ENCODE data around the gene TAF5L.
A peak's percentile ranks its signal among the peaks of the same experiment; 100 is the strongest.
"Not testable (repeated sequence)": the region's sequence is repeated elsewhere in the genome, so short reads cannot be mapped to it uniquely, and the experiment has no call there.

Gene TAF5L

DNA sequence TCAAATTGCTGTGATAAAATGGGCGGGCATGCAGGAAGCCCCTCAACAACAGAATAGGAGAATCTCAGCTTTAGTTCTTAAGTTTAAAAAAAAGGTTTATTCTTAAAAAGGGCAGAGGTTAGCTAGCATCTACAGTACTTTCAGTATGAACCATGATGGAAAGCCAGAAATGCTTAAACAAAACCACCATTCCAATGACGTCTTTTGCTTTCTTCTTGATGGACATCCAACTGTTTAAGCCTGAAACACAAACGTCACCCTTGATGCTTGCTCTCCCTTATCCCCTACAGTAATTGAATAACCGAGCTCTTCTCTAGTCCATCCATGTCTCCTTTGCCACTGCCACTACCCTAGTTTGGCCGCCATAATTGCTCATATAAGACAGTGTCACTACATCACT, 25.7 kb downstream of the TAF5L start:
- DNase-seq = no peak

DNA sequence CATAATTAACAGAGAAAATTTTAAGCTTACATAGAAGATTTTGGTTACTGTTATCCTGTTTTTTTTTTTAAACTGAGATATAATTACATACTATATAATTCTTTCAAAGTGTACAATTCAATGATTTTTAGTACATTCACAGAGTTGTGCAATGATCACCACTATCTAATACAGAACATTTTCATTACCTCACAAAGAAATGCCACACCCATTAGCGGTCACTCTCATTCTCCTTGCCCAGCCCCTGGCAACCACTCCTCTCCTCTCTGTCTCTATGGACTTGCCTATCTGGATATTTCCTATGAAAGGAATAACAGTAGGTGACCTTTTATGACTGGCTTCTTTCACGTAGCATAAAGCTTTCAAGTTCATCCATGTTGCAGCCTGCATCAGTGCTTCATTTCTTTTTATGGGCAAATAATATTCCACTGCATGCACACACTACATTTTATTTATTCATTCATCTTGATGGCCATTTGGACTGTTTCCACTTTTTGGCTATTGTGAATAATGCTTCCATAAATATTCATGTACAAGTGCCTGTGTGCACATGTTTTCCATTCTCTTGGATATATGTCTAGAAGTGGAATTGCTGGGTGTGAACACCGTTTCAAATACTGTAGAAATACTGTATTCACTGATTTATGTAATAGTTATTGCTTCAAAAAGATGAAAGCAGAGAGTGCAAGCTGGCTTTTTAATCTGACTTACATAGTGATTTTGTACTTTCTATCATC, 26.5 kb downstream of the TAF5L start:
- DNase-seq = no peak

DNA sequence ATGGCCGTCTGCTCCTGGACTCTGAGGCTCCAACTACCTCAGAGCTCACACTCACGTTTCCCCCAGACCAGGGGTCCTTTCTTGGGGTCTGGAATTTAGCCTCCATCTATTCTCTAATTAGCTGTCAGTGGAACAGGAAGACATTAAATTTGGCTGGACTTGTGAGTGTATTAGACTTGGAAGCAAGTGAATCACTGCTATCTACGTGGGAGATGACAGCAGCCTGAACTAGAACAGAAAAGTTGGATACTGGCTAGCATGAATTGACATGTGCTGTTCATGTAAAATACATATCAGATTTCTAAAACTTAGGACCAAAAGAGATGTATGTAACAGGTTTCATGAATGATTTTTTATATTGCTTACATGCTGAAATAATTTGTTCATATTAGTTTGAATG, 28.0 kb downstream of the TAF5L start:
- DNase-seq = peak; percentile 16

DNA sequence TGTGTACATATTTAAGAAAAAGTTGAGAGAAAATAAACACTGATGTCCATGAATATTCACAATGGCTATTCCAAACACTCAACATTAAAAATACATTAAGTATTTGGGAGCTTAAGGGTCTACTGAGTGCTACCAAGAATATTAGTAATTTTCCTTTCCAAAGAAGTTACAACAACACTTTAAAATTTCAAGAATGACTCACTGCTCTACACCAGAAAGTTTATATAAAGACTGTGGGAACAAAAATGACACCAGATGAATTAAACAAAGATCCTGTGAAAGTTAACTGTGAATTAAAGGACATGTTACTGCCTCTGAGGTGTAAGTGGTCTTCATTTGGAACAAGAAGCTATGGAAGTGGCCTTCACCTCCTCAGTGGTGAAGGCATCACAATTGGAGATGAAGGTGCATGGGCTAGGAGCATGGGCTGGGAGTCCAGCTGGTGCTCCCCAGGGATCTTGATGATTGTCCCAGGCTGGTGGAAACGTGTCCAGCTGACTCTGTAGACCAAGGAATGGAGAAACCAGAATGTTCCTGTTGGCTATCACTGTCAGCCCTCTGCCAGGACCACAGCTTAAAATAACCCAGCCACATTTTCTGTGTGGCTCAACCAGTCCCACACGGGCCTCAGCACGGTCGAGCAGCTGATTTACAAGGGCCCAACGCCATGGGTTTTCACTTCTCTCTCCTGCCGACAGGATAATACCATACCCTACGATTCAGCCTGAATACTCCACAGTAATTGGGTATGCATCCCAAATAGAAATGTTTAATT, 28.8 kb downstream of the TAF5L start:
- peak; percentile 64 for DNase-seq

DNA sequence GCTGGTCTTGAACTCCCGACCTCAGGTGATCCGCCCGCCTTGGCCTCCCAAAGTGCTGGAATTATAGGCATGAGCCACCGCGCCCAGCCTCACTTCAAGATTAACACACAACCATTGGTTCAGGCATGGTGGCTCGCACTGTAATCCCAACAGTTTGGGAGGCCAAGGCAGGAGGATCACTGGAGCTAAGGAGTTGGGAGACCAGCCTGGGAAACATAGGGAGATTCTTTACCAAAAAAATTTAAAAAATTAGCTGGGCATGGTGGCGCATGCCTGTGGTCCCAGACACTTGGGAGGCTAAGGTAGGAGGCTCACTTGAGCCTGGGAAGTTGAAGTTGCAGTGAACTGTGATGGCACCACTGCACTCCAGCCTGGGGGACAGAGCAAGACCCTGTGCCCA, 30.0 kb downstream of the TAF5L start:
- DNase-seq = not testable (repeated sequence)

DNA sequence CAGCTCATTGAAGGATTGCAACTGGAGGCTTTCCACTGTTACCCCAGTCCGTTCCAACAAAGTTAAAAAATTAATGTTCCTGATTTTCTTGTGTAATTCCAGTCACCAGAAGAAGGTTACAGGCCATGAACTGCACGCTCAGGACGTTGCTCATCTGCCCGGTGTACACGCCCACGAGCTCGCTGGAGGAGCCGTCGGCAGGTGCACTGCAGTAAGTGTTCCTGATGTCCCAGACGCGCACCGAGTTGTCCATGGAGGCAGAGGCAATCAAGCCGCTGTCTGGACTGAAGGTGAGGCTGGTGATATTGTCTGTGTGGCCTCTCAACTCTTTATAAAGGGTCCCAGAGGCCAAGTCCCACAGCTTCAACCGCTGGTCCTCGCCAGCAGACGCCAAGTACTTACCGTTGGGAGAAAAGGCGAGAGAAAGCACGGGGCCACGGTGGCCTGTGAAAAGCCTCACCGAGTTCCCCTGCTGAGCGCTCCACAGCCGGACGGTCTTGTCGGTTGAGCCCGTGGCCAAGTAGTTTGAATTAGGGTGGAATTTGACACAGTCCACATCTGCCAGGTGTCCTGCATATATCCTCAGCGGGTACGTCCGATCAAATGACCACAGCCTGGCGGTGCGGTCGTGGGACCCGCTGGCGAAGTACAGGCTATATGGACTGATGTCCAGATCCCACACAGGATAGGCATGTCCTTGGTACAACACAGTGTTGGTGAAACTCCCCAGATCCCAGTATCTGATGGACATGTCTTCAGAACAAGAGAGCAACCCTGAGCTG, 31.5 kb downstream of the TAF5L start:
- DNase-seq = no peak

DNA sequence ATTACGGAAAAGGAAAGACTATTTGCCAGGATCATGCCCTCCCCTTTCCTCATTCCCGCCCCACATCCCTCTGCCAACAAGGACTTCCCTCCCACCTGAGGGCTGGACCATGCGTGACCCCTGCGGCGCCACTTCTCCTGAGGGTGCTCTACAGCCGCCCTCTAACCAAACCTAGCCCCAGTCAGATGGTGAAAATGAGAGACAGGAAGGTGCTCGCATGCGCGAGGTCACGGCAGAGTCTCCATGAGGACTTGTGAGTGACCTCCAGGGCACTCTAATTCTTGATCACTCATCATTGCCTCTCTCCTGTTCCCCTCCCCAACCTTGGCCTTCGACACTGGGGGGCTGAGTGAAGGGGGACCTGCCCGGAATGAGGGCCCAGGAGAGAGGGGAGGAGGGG, 32.1 kb downstream of the TAF5L start:
- DNase-seq = no peak

DNA sequence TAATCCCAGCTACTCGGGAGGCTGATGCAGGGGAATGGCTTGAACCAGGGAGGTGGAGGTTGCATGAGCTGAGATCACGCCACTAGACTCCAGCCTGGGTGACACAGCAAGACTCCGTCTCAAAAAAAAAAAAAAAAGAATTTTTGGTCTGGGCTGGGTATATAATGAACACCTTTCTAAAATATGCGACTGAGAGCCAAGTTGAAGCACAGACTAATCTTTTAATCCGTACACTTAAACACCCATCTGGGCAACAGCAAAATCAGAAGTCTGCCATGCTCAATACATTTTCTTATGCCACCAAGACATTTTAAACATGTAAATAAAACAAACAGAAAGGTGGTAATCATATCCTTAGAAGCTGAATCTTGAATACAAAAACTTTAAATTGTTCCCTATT, 35.8 kb downstream of the TAF5L start:
- no peak for DNase-seq

DNA sequence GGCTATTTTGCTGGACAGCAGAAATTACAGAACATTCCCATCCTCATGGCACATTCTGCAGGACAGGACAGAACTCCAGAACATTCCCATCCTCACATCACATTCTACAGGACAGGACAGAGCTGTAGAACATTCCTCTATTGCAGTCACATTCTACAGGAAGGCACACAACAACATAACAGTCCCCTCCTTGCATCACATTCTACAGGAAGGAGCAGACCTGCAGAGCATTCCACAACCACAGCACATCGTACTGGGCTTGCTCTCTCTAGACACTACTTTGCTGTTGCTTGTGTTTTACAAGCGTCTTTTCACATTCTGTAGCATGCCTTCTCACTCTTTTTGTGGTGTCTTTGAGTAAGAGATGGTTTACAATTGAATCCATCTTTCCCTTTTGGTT, 40.6 kb downstream of the TAF5L start:
- no peak for DNase-seq

DNA sequence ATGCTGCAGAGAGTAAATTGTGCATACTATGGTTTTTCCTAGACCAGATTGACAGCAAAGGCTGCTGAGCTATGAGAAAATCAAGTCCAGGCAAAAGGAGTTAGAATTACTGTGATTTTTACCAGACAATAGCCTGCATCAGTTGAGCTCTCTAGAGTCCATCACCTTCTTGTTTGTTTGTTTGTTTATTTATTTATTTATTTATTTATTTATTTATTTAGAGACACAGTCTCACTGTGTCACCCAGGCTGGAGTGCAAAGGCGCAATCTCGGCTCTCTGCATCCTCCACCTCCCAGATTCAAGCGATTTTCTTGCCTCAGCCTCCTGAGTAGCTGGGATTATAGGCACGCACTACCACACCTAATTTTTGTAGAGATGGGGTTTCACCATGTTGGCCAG, 43.2 kb downstream of the TAF5L start:
- DNase-seq = no peak

DNA sequence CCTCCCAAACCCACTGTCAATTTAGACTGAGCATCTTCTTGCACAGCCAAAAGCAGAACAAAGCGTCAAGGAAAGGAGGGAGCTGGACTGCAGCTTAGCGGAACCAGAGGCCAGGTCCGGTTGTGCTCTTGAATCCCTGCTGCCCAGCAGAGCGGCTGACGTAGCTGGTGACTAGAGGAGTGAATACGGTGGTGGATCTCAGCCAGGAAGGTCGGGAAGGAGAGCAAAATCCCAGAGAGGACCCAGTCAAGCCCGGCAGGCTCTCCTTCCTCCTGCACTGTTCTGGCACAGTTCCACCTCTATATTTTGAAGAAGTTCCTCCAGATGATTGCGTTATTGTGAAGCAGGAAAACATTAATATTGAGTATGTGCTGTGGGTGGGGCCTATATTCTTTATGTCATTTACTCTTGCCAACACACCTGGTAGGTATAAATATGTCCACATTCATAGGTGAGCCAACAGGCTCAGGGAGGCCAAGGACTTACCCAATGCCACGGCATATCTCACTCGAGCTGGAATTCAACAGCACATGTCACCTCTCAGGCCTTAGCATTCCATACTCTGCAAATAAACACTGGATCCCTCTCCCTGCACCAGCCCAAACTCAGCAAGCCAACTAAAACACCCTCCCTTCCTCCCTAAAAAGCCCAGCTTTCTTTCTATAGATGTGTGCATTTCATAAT, 43.8 kb downstream of the TAF5L start:
- no peak for DNase-seq

DNA sequence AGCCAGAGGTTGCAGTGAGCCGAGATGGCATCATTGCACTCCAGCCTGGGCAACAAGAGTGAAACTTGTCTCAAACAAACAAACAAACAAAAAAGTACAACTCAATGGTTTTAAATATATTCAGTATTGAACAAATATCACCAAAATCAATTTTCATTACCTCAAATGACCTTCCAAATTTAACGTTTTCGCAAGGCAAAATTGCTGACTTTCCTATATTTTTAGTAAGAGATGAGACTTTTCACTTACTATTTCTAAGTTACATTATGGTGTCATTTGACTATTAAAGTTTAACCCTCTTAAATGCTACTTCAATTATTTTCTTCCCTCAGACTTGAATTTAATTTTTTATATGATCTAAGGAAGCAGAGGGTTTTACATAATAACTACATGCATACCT, 44.4 kb downstream of the TAF5L start:
- no peak for DNase-seq

DNA sequence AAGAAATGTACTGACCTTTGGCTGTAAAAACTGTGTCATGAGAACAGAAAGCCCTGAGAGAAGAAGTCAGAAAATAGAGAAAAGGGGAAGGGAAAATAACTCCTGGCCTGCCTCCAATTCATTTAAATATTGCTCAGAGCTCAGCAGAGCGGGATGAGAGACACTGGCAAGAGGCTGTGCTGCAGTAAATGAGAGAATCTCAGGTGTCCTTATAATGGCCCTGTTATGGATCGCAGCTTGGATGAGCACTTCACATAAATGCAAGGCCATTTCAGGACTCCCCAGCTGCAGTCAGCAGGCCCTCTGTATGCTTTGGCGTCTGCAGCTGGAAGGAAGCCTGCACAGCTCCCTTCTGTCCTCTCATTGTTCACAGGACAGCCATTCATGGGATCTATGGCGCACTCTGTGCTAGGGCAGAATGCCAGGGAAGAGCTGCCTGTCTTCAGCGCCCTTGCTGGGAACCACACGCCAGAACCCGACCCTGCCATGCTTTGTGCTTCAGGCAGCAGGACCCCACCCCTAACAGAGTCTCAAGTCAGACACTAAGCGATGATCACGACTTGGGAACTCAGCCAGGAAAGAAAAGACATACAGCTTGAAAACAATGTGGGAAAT, 46.8 kb downstream of the TAF5L start:
- peak; percentile 20 for DNase-seq

DNA sequence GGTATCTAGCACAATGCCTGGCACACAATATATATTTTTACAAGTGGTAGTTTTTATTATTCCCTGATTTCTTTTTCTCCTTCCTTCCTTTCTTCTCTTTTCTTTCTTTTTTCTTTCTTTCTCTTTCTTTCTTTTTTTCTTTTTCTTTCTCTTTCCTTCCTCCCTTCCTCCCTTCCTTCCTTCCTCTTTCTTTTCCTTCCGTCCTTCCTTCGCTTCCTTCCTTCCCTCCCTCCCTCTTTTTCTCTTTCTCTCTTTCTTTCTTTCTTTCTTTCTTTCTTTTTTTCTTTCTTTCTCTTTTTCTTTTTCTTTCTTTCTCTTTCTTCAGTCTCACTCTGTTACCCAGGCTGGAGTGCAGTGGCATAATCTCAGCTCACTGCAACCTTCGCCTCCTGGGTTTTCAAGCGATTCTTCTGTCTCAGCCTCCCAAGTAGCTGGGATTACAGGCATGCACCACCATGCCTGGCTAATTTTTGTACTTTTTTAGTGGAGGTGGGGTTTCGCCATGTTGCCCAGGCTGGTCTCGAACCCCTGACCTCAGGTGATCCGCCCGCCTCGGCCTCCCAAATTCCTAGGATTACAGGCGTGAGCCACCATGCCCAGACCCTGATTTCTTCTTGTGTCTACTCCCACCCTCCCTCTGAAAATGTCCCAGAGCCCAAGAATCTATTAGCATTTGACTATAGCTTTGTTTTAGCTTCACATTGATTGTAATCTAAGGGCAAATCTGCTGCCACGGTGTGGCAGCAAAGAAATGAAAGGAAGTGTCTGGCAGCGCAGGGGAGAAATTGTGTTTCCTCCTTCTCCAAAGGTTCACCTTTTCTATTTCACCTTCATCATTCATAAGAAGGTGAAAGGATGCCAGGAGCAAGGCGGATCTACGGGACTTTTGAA, 47.5 kb downstream of the TAF5L start:
- DNase-seq = no peak

DNA sequence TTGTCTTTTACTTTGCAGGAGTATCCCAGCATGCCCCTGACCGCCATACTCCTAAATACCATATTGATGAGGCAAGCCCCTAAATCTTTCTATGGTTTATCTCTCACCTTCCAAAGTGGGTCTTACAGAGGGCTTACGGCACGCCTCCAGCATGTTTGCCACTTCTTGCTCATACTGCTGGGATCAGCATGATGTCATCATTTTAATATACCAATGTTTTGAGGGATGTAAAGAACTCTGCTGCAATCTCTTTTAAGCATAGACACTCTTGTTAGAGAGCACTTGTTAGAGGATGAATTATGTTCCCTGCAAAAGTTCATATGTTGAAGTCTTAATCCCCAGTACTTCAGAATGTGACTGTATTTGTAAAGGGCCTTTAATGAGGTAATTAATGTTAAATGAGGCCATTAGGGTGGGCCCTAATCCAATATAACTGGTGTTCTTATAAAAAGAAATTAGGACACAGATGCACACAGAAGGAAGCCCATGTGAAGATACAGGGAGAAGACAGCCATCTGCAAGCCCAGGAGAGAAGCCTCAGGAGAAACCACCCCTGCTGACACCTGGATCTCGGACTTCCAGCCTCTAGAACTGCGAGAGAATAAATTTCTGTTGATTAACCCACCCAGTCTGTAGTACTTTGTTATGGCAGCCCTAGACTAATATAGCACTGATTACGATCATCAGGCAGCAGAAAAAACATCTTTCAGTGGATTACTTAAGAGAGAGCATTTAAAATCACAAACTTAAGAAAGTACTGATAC, 51.1 kb downstream of the TAF5L start:
- no peak for DNase-seq

DNA sequence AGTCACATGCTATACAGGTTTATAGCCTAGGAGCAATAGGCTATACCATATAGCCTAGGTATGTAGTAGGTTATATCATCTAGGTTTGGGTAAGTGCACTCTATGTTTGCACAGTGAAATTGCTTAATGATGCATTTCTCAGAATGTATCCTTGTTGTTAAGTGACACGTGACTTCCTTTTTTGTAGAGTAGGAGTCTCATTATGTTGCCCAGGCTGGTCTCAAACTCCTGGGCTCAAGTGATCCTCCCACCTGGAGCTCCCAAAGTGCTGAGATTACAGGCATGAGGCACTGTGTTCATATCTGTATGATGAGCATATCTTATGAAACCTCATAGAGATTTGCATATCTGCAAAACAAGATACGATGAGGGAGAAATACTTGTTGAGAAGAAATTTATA, 53.6 kb downstream of the TAF5L start:
- DNase-seq = no peak

DNA sequence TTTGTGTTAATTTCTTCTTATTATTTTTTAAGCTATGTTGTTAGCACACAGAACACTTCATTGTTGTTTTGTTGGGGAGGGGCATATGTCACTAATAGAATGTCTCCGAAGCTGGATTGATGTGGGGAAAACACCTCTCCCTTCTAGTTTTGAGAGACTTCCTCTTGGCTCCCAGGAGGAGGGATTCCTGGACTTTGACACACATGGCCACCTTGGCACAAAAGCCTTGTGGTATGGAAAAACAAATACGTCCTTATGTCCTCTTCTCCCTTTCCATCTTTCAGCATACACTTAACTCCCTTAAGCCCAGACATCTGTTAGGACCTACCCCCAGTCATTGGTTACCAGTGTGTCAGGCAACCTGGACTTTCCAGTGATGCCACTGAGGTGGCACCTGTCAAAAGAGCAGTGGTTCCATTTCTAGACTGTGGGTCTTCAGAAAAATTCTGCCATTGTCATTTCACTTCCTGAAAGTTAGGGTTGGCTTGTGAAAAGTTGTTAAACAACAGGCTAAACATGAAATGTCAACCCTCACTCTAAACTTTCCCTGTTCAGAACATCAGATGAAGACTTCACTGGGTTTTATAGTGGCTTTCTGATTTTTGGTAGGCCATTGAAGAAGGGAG, 54.9 kb downstream of the TAF5L start:
- DNase-seq = no peak

DNA sequence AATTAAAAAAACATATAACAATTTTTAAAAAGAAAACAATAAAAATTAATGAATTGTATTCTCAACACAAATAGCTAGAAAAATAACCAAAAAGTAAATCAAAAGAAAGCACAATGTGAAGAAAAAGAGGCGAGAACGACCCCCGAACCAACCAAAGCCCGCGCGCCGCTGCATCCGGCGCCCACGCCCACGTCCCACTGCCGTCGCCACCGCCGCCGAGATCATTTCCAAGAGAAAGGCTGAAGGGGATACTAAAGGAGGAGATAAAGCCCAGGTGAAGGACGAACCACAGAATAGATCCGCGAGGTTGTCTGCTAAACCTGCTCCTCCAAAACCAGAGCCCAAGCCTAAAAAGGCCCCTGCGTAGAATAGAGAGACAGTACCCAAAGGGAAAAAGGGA, 55.6 kb downstream of the TAF5L start:
- no peak for DNase-seq

DNA sequence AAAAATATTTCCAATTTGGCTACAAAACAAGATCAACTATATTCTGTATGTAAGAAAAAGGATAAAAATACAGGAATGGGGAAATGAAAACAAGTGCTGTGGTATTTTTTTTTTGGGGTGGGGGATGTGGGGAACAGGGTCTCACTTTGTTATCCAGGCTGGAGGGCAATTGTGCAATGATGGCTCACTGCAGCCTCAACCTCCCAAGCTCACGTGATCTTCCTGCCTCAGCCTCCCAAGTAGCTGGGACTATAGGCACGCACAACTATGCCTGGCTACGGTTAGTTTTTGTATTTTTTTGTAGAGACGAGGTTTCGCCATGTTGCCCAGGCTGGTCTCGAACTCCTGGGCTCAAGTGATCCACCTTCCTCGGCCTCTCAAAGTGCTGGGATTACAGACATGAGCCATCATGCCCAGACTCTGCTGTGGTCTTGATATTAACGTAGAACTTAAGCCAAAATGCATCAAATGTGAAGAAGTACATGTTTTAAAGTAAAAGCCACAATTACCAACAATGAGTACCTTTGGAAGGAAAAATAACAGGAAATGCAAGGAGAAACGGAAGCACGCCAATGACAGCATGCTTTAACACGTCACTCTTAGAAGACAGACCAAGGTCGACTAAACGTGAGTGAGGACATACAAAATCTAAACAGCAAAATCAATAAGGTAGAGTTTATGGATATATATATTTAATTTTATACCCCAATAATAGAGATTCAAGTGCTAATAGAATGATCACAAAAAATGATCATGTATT, 58.6 kb downstream of the TAF5L start:
- no peak for DNase-seq

DNA sequence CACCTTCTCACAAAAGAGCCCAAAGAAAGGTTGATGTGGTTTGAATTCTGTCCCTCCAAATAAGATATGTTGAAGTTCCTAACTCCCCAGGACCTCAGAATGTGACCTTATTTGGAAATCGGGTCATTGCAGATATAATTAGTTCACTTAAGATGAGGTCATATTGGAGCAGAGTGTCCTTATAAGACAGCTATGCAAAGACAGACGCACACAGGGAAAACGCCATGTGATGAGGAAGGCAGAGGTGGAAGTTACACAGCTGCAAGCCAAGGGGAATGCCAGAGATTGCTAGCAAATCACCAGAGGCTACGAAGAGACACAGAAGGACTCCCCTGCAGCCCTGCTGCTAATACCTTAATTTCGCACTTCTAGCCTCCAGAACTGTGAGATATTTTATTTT, 62.2 kb downstream of the TAF5L start:
- DNase-seq = peak; percentile 35

All from fibroblast of skin of right biceps (primary cell).